NCI-H2227 (cell line): ENCODE results near the gene COG4.

Experiments used
- DNase-seq: peaks from one replicate; lab custom pipeline; 2025; ENCODE audit not compliant: unreplicated experiment; lab: John Stamatoyannopoulos, UW

Gene COG4

DNA sequence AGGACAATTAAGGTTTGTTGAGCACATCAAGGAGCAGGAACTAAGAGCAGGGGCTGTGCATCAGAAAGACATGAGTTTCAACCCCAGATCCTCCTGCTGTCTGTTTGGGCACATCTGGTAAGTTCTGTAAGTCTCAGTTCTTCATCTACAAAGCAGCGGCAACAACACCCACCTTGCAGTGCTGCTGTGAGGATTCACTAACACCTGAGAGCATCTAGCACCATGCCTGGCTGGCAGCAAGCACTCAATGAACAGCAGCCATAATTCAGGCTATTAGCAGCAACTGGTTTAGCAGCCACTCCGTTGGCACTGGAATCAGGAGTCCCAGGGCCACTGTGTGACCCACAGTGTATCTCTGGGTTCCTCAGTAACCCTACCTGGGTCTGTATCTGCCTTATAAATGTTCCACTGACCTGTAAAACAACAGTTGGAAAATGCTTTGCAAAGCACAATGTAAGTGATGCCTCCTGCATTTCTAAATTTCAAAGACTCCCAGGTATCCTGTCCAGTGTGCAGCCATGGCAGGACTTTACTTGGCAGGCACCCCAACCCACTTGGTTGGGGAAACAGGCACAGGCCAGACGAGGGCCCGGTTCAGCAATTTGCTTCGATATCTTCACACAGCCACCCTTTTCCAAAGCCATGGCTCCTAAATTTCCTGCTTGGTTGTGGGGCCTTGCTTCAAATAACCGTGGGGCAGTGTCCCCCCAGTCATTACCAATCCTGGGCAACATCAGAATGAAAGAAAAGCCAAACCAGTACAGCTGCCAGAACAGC is 88.7 kb downstream of the COG4 start:
- DNase-seq: no peak

DNA sequence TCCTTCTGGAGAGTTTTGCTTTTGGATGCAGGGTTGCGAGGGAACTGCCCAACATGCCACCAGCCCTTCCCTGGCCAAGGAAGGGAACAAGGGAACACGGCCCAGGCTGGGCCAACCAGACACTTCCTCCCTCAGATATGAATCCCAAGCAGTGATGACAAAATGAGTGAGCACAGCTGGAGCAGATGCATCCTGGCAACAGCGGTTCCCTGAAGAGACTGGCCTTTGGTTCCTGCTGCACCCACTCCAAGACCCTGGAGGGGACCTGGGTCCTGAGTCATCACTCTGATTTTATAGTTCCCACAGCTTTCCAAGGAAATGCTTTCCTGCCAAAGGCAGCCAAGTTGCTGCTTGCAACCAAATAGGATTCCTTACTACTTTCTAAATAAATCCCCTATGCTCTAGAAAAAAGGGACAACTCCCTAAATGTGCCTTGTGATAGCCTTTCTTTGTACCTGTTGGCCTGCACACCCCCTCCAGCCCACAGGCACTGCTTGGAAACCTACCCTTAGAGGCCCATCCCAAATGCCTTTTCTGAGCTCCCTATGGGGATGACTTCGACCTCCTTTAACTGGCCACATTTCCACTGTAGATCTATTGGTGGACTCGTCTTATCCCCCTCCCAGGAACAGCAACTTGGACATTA is 89.8 kb downstream of the COG4 start:
- DNase-seq: no peak

DNA sequence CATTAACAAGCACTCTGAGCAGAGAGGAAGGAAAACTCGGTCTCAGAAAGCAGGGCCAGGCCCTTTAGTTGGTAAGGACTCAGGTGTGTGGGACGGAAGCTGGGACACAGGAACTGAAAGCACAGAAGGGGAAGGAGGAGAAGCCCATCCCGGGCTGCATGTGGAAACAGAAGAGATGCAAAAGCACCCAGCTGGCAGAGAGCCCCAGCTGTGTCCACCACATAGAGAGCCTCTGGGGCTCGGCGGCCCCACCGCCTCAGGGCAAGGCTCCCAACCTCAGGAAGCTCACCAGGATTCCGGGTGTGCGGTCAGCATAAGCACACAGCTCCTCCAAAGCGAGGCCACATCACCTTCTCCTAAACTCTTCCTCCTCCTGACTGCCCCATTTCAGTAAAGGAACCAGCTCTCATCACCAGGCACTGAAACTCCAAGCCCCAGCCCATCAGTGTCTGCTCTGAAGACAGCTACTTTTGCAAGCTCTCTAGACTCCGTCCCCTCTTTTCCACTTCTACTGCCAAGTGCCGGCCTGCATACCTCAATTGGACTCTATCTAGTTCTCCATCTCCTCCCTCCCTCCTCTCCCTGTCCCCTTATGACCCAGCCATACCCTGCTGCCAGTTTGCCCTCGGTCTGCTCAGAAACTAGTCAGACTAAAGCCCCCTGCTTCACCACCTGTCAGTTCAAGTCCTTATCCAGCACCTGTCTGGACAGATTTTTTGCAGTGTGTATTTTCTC is 90.5 kb downstream of the COG4 start:
- no peak for DNase-seq

- DNase-seq: no peak
Measured at GRCh38 chr16:70432356-70432722, 91.0 kb downstream of the COG4 start.

GRCh38 chr16:70430667-70431536 is 92.5 kb downstream of the COG4 start:
- DNase-seq: no peak
